GM21825 (cell line): ENCODE measurements around the gene ZNF226.
"Not testable (repeated sequence)": the region's sequence is repeated elsewhere in the genome, so short reads cannot be mapped to it uniquely, and the experiment has no call there.

Experiments used
- ATAC-seq: cut with Tn5 transposase; IDR thresholded peaks from one replicate; pipeline ENCODE4 v1.9.1; 2021; ENCODE audit warnings: mild to moderate bottlenecking, moderate library complexity; ENCODE audit not compliant: unreplicated experiment

Gene ZNF226

GRCh38 chr19:44207126-44207803, 42.4 kb downstream of the ZNF226 start:
- peak; percentile 93 for ATAC-seq

GRCh38 chr19:44212250-44212865, 47.5 kb downstream of the ZNF226 start, which contains the start of gene ZNF227:
Gene ZNF227, plus strand, starts transcription at chr19:44212532. Its CDS starts 5,261 bp downstream, at chr19:44217793.
- peak; percentile 76 for ATAC-seq

GRCh38 chr19:44212866-44213346, 48.0 kb downstream of the ZNF226 start:
- ATAC-seq: peak; percentile 18

GRCh38 chr19:44219926-44220325, 55.0 kb downstream of the ZNF226 start:
- ATAC-seq: not testable (repeated sequence)

GRCh38 chr19:44220761-44221160, 55.9 kb downstream of the ZNF226 start:
- not testable (repeated sequence) for ATAC-seq

GRCh38 chr19:44221291-44221690, 56.4 kb downstream of the ZNF226 start:
- not testable (repeated sequence) for ATAC-seq
